Fibroblast of the aortic adventitia (primary cell): ENCODE measurements around the gene ZNF106. TPM values are rescaled to one million over a fixed set of nuclear protein-coding genes. Genes with fewer than 3 reads are reported as not detected.

Experiments used
- DNase-seq: peaks from one replicate; pipeline ENCODE4 v3.0.0-alpha.2; 2010; ENCODE audit warnings: low read depth
- H3K4me3 ChIP-seq: 2 replicates; pipeline ENCODE4 v1.5.1; 2011; ENCODE audit warnings: low read depth, mild to moderate bottlenecking, control low read depth, low read length, moderate library complexity
- CTCF ChIP-seq: IDR thresholded peaks from 2 replicates; pipeline ENCODE4 v1.5.1; 2011; ENCODE audit warnings: mild to moderate bottlenecking, low read length, control low read depth, inconsistent platforms; ENCODE audit not compliant: insufficient read depth
- total RNA-seq: library from RNA; depleted of rRNA; stranded (reverse); fragments of >200 nt; gene quantifications from 2 replicates; pipeline ENCODE4 v1.2.3, GENCODE V29; 2012; ENCODE audit warnings: low replicate concordance

ZNF106 gene
- total RNA-seq, 1 donor: 72.8 TPM

- DNase-seq: no peak
- TF ChIP-seq CTCF: no peak
- H3K4me3 ChIP-seq: no peak overlapping the region
Observed at GRCh38 chr15:42375941-42376340, 115.0 kb downstream of the ZNF106 start.

- H3K4me3 ChIP-seq: no peak overlapping the region
- no peak for DNase-seq
- no peak for TF ChIP-seq CTCF
Observed at GRCh38 chr15:42375252-42375651, 115.7 kb downstream of the ZNF106 start.

GRCh38 chr15:42374810-42375209 is 116.1 kb downstream of the ZNF106 start:
- no peak for TF ChIP-seq CTCF
- DNase-seq: no peak
- H3K4me3 ChIP-seq: no peak overlapping the region

- H3K4me3 ChIP-seq: no peak overlapping the region
- TF ChIP-seq CTCF: no peak
- no peak for DNase-seq
Observed at GRCh38 chr15:42373936-42374335, 117.0 kb downstream of the ZNF106 start.

GRCh38 chr15:42373274-42373673 is 117.7 kb downstream of the ZNF106 start:
- H3K4me3 ChIP-seq: no peak overlapping the region
- no peak for DNase-seq
- TF ChIP-seq CTCF: no peak

- DNase-seq: peak; percentile 29
- no peak for TF ChIP-seq CTCF
- no peak overlapping the region for H3K4me3 ChIP-seq
Observed at GRCh38 chr15:42371096-42371495, 119.8 kb downstream of the ZNF106 start.

GRCh38 chr15:42368096-42368495 is 122.8 kb downstream of the ZNF106 start:
- no peak for TF ChIP-seq CTCF
- no peak overlapping the region for H3K4me3 ChIP-seq
- peak; percentile 15 for DNase-seq
